GM19238 (cell line): ENCODE measurements around the gene ABO.
"Not testable (repeated sequence)": the region's sequence is repeated elsewhere in the genome, so short reads cannot be mapped to it uniquely, and the experiment has no call there.

ENCODE experiments used
- DNase-seq: peaks from one replicate; pipeline ENCODE4 v3.0.0; 2011; ENCODE audit warnings: low spot score; ENCODE audit not compliant: insufficient read length

Gene ABO

GRCh38 chr9:133275105-133276000, at the start of gene ABO:
TSS of gene ABO (minus strand) at chr9:133275201.
- DNase-seq: no peak

GRCh38 chr9:133323991-133324703, 49.1 kb upstream of the ABO start:
- DNase-seq: no peak

- DNase-seq: no peak
Measured at GRCh38 chr9:133323211-133323610, 48.2 kb upstream of the ABO start.

GRCh38 chr9:133322701-133323100, 47.7 kb upstream of the ABO start:
- DNase-seq: no peak

- no peak for DNase-seq
Measured at GRCh38 chr9:133321411-133321935, 46.5 kb upstream of the ABO start.

- DNase-seq: no peak
Measured at GRCh38 chr9:133320421-133320881, 45.5 kb upstream of the ABO start.

- not testable (repeated sequence) for DNase-seq
Measured at GRCh38 chr9:133317551-133317950, 42.5 kb upstream of the ABO start.

GRCh38 chr9:133315997-133316396, 41.0 kb upstream of the ABO start:
- DNase-seq: no peak

- no peak for DNase-seq
Measured at GRCh38 chr9:133309608-133310007, 34.6 kb upstream of the ABO start.

- no peak for DNase-seq
Measured at GRCh38 chr9:133307301-133307700, 32.3 kb upstream of the ABO start.

GRCh38 chr9:133306242-133307204, 31.5 kb upstream of the ABO start:
- no peak for DNase-seq

- no peak for DNase-seq
Measured at GRCh38 chr9:133305731-133306130, 30.7 kb upstream of the ABO start.

- no peak for DNase-seq
Measured at GRCh38 chr9:133304477-133305377, 29.7 kb upstream of the ABO start.

GRCh38 chr9:133304158-133304470, 29.1 kb upstream of the ABO start:
- DNase-seq: no peak

GRCh38 chr9:133303266-133304157, 28.5 kb upstream of the ABO start:
- no peak for DNase-seq

- no peak for DNase-seq
Measured at GRCh38 chr9:133301253-133302230, 26.5 kb upstream of the ABO start.

GRCh38 chr9:133299996-133300395, 25.0 kb upstream of the ABO start:
- DNase-seq: not testable (repeated sequence)

- DNase-seq: no peak
Measured at GRCh38 chr9:133294257-133294656, 19.3 kb upstream of the ABO start.
